Neural cell (in vitro differentiated cells): ENCODE data around the gene SMCO2. TPM values are rescaled to one million over a fixed set of nuclear protein-coding genes. Genes with fewer than 3 reads are reported as not detected.

ENCODE experiments used
- H2AFZ ChIP-seq: fragments of 200-600, 300-800 bp; sonication (generic), shearing (Covaris generic); 2 replicates; pipeline ENCODE4 v1.6.0; 2014; ENCODE audit warnings: low read depth, mild to moderate bottlenecking, antibody characterized with exemption, low read length, moderate library complexity
- H3F3A ChIP-seq: fragments of 200-600 bp; shearing (Covaris generic); 2 replicates; pipeline ENCODE4 v1.6.1; 2016; ENCODE audit warnings: mild to moderate bottlenecking, moderate library complexity, mixed read lengths, antibody characterized with exemption, low read length; ENCODE audit not compliant: insufficient read depth, poor library complexity, severe bottlenecking
- H3K27ac ChIP-seq: fragments of 200-600, 300-800 bp; sonication (generic), shearing (Covaris generic); 2 replicates; pipeline ENCODE4 v1.5.1; 2014; ENCODE audit warnings: mild to moderate bottlenecking, low read length, moderate library complexity
- H3K27me3 ChIP-seq: fragments of 300-800, 200-600 bp; sonication (generic), shearing (Covaris generic); 2 replicates; pipeline ENCODE4 v1.6.0; 2014; ENCODE audit warnings: mild to moderate bottlenecking, low read depth, low read length, moderate library complexity; ENCODE audit not compliant: insufficient read depth
- H3K36me3 ChIP-seq: fragments of 300-800, 200-600 bp; sonication (generic), shearing (Covaris generic); 2 replicates; pipeline ENCODE4 v1.5.1; 2014; ENCODE audit warnings: mild to moderate bottlenecking, antibody characterized with exemption, low read length, moderate library complexity; ENCODE audit not compliant: insufficient read depth
- H3K4me2 ChIP-seq: fragments of 300-800, 200-600 bp; sonication (generic), shearing (Covaris generic); 2 replicates; pipeline ENCODE4 v1.6.0; 2014; ENCODE audit warnings: mild to moderate bottlenecking, low read length
- H3K4me3 ChIP-seq: fragments of 300-800, 200-600 bp; sonication (generic), shearing (Covaris generic); 2 replicates; pipeline ENCODE4 v1.5.1; 2014; ENCODE audit warnings: mild to moderate bottlenecking, low read length, moderate library complexity
- H3K79me2 ChIP-seq: fragments of 200-600 bp; shearing (Covaris generic); replicated peaks from 2 replicates; pipeline ENCODE4 v1.6.0; 2014; ENCODE audit warnings: mild to moderate bottlenecking, low read length, moderate library complexity; ENCODE audit not compliant: insufficient read depth
- H3K9ac ChIP-seq: fragments of 300-800, 200-600 bp; sonication (generic), shearing (Covaris generic); 2 replicates; pipeline ENCODE4 v1.6.1; 2016; ENCODE audit warnings: mild to moderate bottlenecking, low read length, mixed read lengths
- H3K9me2 ChIP-seq: fragments of 200-600 bp; shearing (Covaris generic); 2 replicates; pipeline ENCODE4 v1.6.1; 2016; ENCODE audit warnings: mild to moderate bottlenecking, low read length, mixed read lengths; ENCODE audit not compliant: insufficient read depth
- H3K9me3 ChIP-seq: fragments of 200-600, 300-800 bp; sonication (generic), shearing (Covaris generic); 2 replicates; pipeline ENCODE4 v1.6.1; 2016; ENCODE audit warnings: mild to moderate bottlenecking, mixed run types, low read length, moderate library complexity, mixed read lengths
- H4K20me1 ChIP-seq: fragments of 200-600 bp; shearing (Covaris generic); 2 replicates; pipeline ENCODE4 v1.6.1; 2016; ENCODE audit warnings: mild to moderate bottlenecking, mixed run types; ENCODE audit not compliant: insufficient read depth
- EP300 ChIP-seq: fragments of 450-650 bp; conservative IDR thresholded peaks from 2 replicates; pipeline ENCODE4 v1.6.1; 2014; ENCODE audit warnings: antibody characterized with exemption, mild to moderate bottlenecking, moderate library complexity; ENCODE audit not compliant: poor library complexity, severe bottlenecking
- EZH2 ChIP-seq: fragments of 200-600, 300-800 bp; shearing (Covaris generic), sonication (generic); IDR thresholded peaks from 2 replicates; pipeline ENCODE4 v1.6.1; 2014; ENCODE audit warnings: antibody characterized with exemption, low read length, borderline replicate concordance, mild to moderate bottlenecking; ENCODE audit not compliant: insufficient read depth, poor library complexity, severe bottlenecking
- MXI1 ChIP-seq: fragments of 450-650 bp; conservative IDR thresholded peaks from 2 replicates; pipeline ENCODE4 v1.6.1; 2014; ENCODE audit warnings: antibody characterized with exemption, mild to moderate bottlenecking; ENCODE audit not compliant: poor library complexity, severe bottlenecking
- POLR2AphosphoS5 ChIP-seq: IDR thresholded peaks from 2 replicates; pipeline ENCODE4 v1.6.1; 2012
- RAD21 ChIP-seq: fragments of 450-650 bp; conservative IDR thresholded peaks from 2 replicates; pipeline ENCODE4 v1.6.1; 2014; ENCODE audit warnings: antibody characterized with exemption, mild to moderate bottlenecking, moderate library complexity
- REST ChIP-seq: IDR thresholded peaks from 2 replicates; pipeline ENCODE4 v1.6.1; 2012; ENCODE audit warnings: borderline replicate concordance
- SMC3 ChIP-seq: fragments of 450-650 bp; conservative IDR thresholded peaks from 2 replicates; pipeline ENCODE4 v1.6.1; 2014; ENCODE audit warnings: antibody characterized with exemption, mild to moderate bottlenecking, moderate library complexity; ENCODE audit not compliant: poor library complexity
- TAF1 ChIP-seq: IDR thresholded peaks from 2 replicates; pipeline ENCODE4 v1.6.1; 2012; ENCODE audit warnings: low read depth
- polyA plus RNA-seq: library from polyadenylated mRNA; depleted of rRNA; stranded (reverse); fragments of >200 nt; gene quantifications from 2 replicates; pipeline ENCODE4 v1.2.3, GENCODE V29; 2014
- TF ChIP-seq, protein P1 (sequence below): fragments of 450-650 bp; IDR thresholded peaks from 2 replicates; pipeline ENCODE4 v1.5.1; 2014; ENCODE audit warnings: antibody characterized with exemption, mild to moderate bottlenecking, moderate library complexity; ENCODE audit not compliant: poor library complexity, severe bottlenecking

Gene SMCO2
- polyA plus RNA-seq, 1 donor from 2014 or later = not detected

DNA sequence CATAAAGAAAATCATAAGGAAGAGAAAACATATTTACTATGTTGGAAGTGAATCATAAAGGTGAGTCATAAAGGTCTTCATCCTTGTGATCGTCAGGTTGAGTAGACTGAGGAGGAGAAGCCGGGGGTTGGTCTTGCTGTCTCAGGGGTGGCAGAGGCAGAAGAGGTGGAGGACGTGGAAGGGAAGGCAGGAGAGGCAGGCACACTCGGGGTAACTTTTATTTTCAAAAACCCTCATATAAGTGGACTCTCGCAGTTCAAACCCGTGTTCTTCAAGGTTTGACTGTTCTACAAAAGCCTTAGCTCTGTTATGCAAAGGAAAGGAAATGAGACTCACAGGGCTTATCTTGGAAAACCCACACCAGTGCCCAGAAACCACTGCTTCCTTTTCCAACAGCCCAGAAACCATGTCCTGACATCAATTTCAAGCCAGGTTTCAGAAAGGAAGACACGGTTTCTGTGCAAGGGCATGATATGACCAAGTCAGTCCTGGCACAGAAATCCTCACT is 14.0 kb downstream of the SMCO2 start:
- Histone ChIP-seq H3K4me3 (no peak overlapping the region), H4K20me1 (no peaks in the 10 kb centered on the region), H3K79me2 (no peaks in the 10 kb centered on the region), H3K27me3 (no peaks in the 10 kb centered on the region), H3K4me2 (no peak overlapping the region), H3K9me2 (no peaks in the 10 kb centered on the region), H3K27ac (no peak overlapping the region), H3K9me3 (no peaks in the 10 kb centered on the region), H3K9ac (no peak overlapping the region), H3F3A (no peaks in the 10 kb centered on the region), H3K36me3 (no peaks in the 10 kb centered on the region), H2AFZ (no peak overlapping the region)
- TF ChIP-seq MXI1 (no peak), TAF1 (no peak), REST (no peak), POLR2AphosphoS5 (no peak), EZH2 (no peak), EP300 (no peak), SMC3 (no peak)
- TF ChIP-seq, protein P1, sequence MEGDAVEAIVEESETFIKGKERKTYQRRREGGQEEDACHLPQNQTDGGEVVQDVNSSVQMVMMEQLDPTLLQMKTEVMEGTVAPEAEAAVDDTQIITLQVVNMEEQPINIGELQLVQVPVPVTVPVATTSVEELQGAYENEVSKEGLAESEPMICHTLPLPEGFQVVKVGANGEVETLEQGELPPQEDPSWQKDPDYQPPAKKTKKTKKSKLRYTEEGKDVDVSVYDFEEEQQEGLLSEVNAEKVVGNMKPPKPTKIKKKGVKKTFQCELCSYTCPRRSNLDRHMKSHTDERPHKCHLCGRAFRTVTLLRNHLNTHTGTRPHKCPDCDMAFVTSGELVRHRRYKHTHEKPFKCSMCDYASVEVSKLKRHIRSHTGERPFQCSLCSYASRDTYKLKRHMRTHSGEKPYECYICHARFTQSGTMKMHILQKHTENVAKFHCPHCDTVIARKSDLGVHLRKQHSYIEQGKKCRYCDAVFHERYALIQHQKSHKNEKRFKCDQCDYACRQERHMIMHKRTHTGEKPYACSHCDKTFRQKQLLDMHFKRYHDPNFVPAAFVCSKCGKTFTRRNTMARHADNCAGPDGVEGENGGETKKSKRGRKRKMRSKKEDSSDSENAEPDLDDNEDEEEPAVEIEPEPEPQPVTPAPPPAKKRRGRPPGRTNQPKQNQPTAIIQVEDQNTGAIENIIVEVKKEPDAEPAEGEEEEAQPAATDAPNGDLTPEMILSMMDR = no peak

GRCh38 chr12:27462151-27462694 is 15.7 kb downstream of the SMCO2 start:
- H3F3A ChIP-seq = no peaks in the 10 kb centered on the region
- no peaks in the 10 kb centered on the region for H3K9me3 ChIP-seq
- no peaks in the 10 kb centered on the region for H4K20me1 ChIP-seq
- H3K9ac ChIP-seq = no peak overlapping the region
- H3K79me2 ChIP-seq = no peaks in the 10 kb centered on the region
- H2AFZ ChIP-seq = no peak overlapping the region
- H3K27me3 ChIP-seq = no peaks in the 10 kb centered on the region
- H3K9me2 ChIP-seq = no peaks in the 10 kb centered on the region
- H3K36me3 ChIP-seq = no peaks in the 10 kb centered on the region
- no peak overlapping the region for H3K4me2 ChIP-seq
- no peak overlapping the region for H3K4me3 ChIP-seq
- no peak overlapping the region for H3K27ac ChIP-seq
- TF ChIP-seq RAD21 (no peak), EZH2 (no peak), EP300 (no peak), SMC3 (no peak), TAF1 (no peak), POLR2AphosphoS5 (no peak), REST (no peak), MXI1 (no peak)
- TF ChIP-seq, protein P1 = no peak
